ENCODE data around the gene LHPP. TPM values are rescaled to one million over a fixed set of nuclear protein-coding genes. Genes with fewer than 3 reads are reported as not detected.

The LHPP gene
- total and polyA plus RNA-seq, 2 experiments from 2014 or later: 19.0 to 22.9 TPM

GRCh38 chr10:124652200-124652599 lies 190.6 kb downstream of the LHPP start:
- Histone ChIP-seq H3K36me3 (ENCODE audit: low read depth) (no peaks in the 10 kb centered on the region), H3K4me3 (no peak overlapping the region), H3K9me3 (ENCODE audit: low read depth) (no peaks in the 10 kb centered on the region), H3K4me1 (ENCODE audit: insufficient read depth) (peaks cover 8% of the 10 kb centered on the region), H3K27me3 (replicated peaks; ENCODE audit: insufficient read depth) (no peaks in the 10 kb centered on the region), H2AFZ (no peak overlapping the region), H4K20me1 (ENCODE audit: insufficient read depth) (no peaks in the 10 kb centered on the region), H3K9ac (no peak overlapping the region), H3K4me2 (ENCODE audit: unreplicated experiment) (no peak overlapping the region), H3K9me2 (ENCODE audit: insufficient read depth) (no peaks in the 10 kb centered on the region), H3K27ac (no peak overlapping the region), H3K79me2 (ENCODE audit: insufficient read depth) (peaks cover under 1% of the 10 kb centered on the region; the same call in 1 of the 2 replicates), H3F3A (ENCODE audit: insufficient read depth) (no peaks in the 10 kb centered on the region)
- in situ Hi-C loops (cut with MboI): no loop called here
- TF ChIP-seq EZH2 (IDR thresholded peaks at IDR 0.05; ENCODE audit: insufficient read depth, poor library complexity, severe bottlenecking) (no peak), EZH2phosphoT487 (IDR thresholded peaks at IDR 0.05; ENCODE audit: insufficient read depth, low read depth) (no peak)
- no peak for DNase-seq
- 78 to 82% methylated on average over 5 of the region's 5 CpGs for WGBS, 2 experiments (ENCODE audit: low coverage in 1 of 2, low lambda C conversion rate in 2 of 2, missing lambda C conversion rate in 2 of 2)

- 92 to 96% methylated on average over 8 of the region's 8 CpGs for WGBS, 2 experiments (ENCODE audit: low coverage in 1 of 2, low lambda C conversion rate in 2 of 2, missing lambda C conversion rate in 2 of 2)
- no peak overlapping the region for H3K4me2 ChIP-seq (ENCODE audit: unreplicated experiment)
- H3K4me1 ChIP-seq (ENCODE audit: insufficient read depth): peaks cover 5% of the 10 kb centered on the region
- H2AFZ ChIP-seq: no peak overlapping the region
- no peaks in the 10 kb centered on the region for H3K36me3 ChIP-seq (ENCODE audit: low read depth)
- no peaks in the 10 kb centered on the region for H3K27me3 ChIP-seq (replicated peaks; ENCODE audit: insufficient read depth)
- no peak overlapping the region for H3K9ac ChIP-seq
- H3K4me3 ChIP-seq: no peak overlapping the region
- no peak for DNase-seq
- no peaks in the 10 kb centered on the region for H3K9me2 ChIP-seq (ENCODE audit: insufficient read depth)
- H3F3A ChIP-seq (ENCODE audit: insufficient read depth): no peaks in the 10 kb centered on the region
- no peaks in the 10 kb centered on the region for H3K79me2 ChIP-seq (ENCODE audit: insufficient read depth)
- no peak overlapping the region for H3K27ac ChIP-seq
- H3K9me3 ChIP-seq (ENCODE audit: low read depth): no peaks in the 10 kb centered on the region
- no peaks in the 10 kb centered on the region for H4K20me1 ChIP-seq (ENCODE audit: insufficient read depth)
- in situ Hi-C loops (cut with MboI): no loop called here
- TF ChIP-seq EZH2 (IDR thresholded peaks at IDR 0.05; ENCODE audit: insufficient read depth, poor library complexity, severe bottlenecking) (no peak), EZH2phosphoT487 (IDR thresholded peaks at IDR 0.05; ENCODE audit: insufficient read depth, low read depth) (no peak)
Observed at GRCh38 chr10:124652701-124653100, 191.1 kb downstream of the LHPP start.

GRCh38 chr10:124653311-124653710 lies 191.7 kb downstream of the LHPP start:
- H3K9me3 ChIP-seq (ENCODE audit: low read depth): no peaks in the 10 kb centered on the region
- H4K20me1 ChIP-seq (ENCODE audit: insufficient read depth): no peaks in the 10 kb centered on the region
- H3K9ac ChIP-seq: no peak overlapping the region
- in situ Hi-C loops (cut with MboI): no loop called here
- no peaks in the 10 kb centered on the region for H3K79me2 ChIP-seq (ENCODE audit: insufficient read depth)
- TF ChIP-seq EZH2phosphoT487 (IDR thresholded peaks at IDR 0.05; ENCODE audit: insufficient read depth, low read depth) (no peak), EZH2 (IDR thresholded peaks at IDR 0.05; ENCODE audit: insufficient read depth, poor library complexity, severe bottlenecking) (no peak)
- H2AFZ ChIP-seq: no peak overlapping the region
- WGBS, 2 experiments (ENCODE audit: low coverage in 1 of 2, low lambda C conversion rate in 2 of 2, missing lambda C conversion rate in 2 of 2): 63 to 68% methylated on average over 7 of the region's 7 CpGs
- H3K4me2 ChIP-seq (ENCODE audit: unreplicated experiment): no peak overlapping the region
- no peaks in the 10 kb centered on the region for H3K4me1 ChIP-seq (ENCODE audit: insufficient read depth)
- H3K27me3 ChIP-seq (replicated peaks; ENCODE audit: insufficient read depth): no peaks in the 10 kb centered on the region
- H3F3A ChIP-seq (ENCODE audit: insufficient read depth): no peaks in the 10 kb centered on the region
- H3K9me2 ChIP-seq (ENCODE audit: insufficient read depth): no peaks in the 10 kb centered on the region
- H3K4me3 ChIP-seq: no peak overlapping the region
- DNase-seq: no peak
- no peak overlapping the region for H3K27ac ChIP-seq
- H3K36me3 ChIP-seq (ENCODE audit: low read depth): no peaks in the 10 kb centered on the region

GRCh38 chr10:124653811-124654651 lies 192.4 kb downstream of the LHPP start:
- WGBS, 2 experiments (ENCODE audit: low coverage in 1 of 2, low lambda C conversion rate in 2 of 2, missing lambda C conversion rate in 2 of 2): 67% methylated on average over 17 of the region's 17 CpGs
- no peaks in the 10 kb centered on the region for H4K20me1 ChIP-seq (ENCODE audit: insufficient read depth)
- no peak overlapping the region for H3K4me3 ChIP-seq
- H3K4me1 ChIP-seq (ENCODE audit: insufficient read depth): no peaks in the 10 kb centered on the region
- H2AFZ ChIP-seq: no peak overlapping the region
- DNase-seq: peak; percentile 36
- H3K36me3 ChIP-seq (ENCODE audit: low read depth): no peaks in the 10 kb centered on the region
- in situ Hi-C loops (cut with MboI): no loop called here
- H3K79me2 ChIP-seq (ENCODE audit: insufficient read depth): no peaks in the 10 kb centered on the region
- H3F3A ChIP-seq (ENCODE audit: insufficient read depth): no peaks in the 10 kb centered on the region
- H3K27me3 ChIP-seq (replicated peaks; ENCODE audit: insufficient read depth): no peaks in the 10 kb centered on the region
- 0 out of 2 replicates have a peak overlapping the region, but pooled peaks have one; percentile 15 for H3K27ac ChIP-seq
- no peaks in the 10 kb centered on the region for H3K9me2 ChIP-seq (ENCODE audit: insufficient read depth)
- no peak overlapping the region for H3K9ac ChIP-seq
- H3K9me3 ChIP-seq (ENCODE audit: low read depth): no peaks in the 10 kb centered on the region
- no peak overlapping the region for H3K4me2 ChIP-seq (ENCODE audit: unreplicated experiment)
- no peak for TF ChIP-seq EZH2phosphoT487 (IDR thresholded peaks at IDR 0.05; ENCODE audit: insufficient read depth, low read depth)
- no peak for TF ChIP-seq EZH2 (IDR thresholded peaks at IDR 0.05; ENCODE audit: insufficient read depth, poor library complexity, severe bottlenecking)

Measured in GM23248 (cell line).